GM21786 (cell line): ENCODE data around the gene CLIC6.
"Not testable (repeated sequence)": the region's sequence is repeated elsewhere in the genome, so short reads cannot be mapped to it uniquely, and the experiment has no call there.

ENCODE experiments used
- ATAC-seq: cut with Tn5 transposase; IDR thresholded peaks from one replicate; pipeline ENCODE4 v1.9.1; 2021; ENCODE audit not compliant: unreplicated experiment

Gene CLIC6

GRCh38 chr21:34691390-34692032 is 22.7 kb downstream of the CLIC6 start:
- ATAC-seq, result no peak

- no peak for ATAC-seq
Observed at GRCh38 chr21:34692458-34693020, 23.7 kb downstream of the CLIC6 start.

- no peak for ATAC-seq
Observed at GRCh38 chr21:34693192-34693810, 24.5 kb downstream of the CLIC6 start.

GRCh38 chr21:34695434-34695833 is 26.6 kb downstream of the CLIC6 start:
- ATAC-seq, result peak; percentile 93

GRCh38 chr21:34696121-34696520 is 27.3 kb downstream of the CLIC6 start:
- ATAC-seq, result no peak

- no peak for ATAC-seq
Observed at GRCh38 chr21:34697826-34698225, 29.0 kb downstream of the CLIC6 start.

GRCh38 chr21:34698270-34699015 is 29.6 kb downstream of the CLIC6 start:
- no peak for ATAC-seq

GRCh38 chr21:34700605-34701004 is 31.8 kb downstream of the CLIC6 start:
- no peak for ATAC-seq

- no peak for ATAC-seq
Observed at GRCh38 chr21:34701726-34702125, 32.9 kb downstream of the CLIC6 start.

GRCh38 chr21:34702341-34703170 is 33.8 kb downstream of the CLIC6 start:
- no peak for ATAC-seq

- no peak for ATAC-seq
Observed at GRCh38 chr21:34703571-34703970, 34.8 kb downstream of the CLIC6 start.

GRCh38 chr21:34704119-34704518 is 35.3 kb downstream of the CLIC6 start:
- no peak for ATAC-seq

GRCh38 chr21:34705011-34705410 is 36.2 kb downstream of the CLIC6 start:
- ATAC-seq, result no peak

- ATAC-seq, result no peak
Observed at GRCh38 chr21:34706337-34706736, 37.5 kb downstream of the CLIC6 start.

- ATAC-seq, result no peak
Observed at GRCh38 chr21:34707876-34708325, 39.1 kb downstream of the CLIC6 start.

GRCh38 chr21:34713621-34714020 is 44.8 kb downstream of the CLIC6 start:
- no peak for ATAC-seq

GRCh38 chr21:34715518-34715917 is 46.7 kb downstream of the CLIC6 start:
- ATAC-seq, result peak; percentile 68

- no peak for ATAC-seq
Observed at GRCh38 chr21:34715985-34716596, 47.3 kb downstream of the CLIC6 start.

- ATAC-seq, result not testable (repeated sequence)
Observed at GRCh38 chr21:34718529-34718928, 49.7 kb downstream of the CLIC6 start.

- no peak for ATAC-seq
Observed at GRCh38 chr21:34722684-34723300, 54.0 kb downstream of the CLIC6 start.
